Stimulated activated CD4-positive, alpha-beta T cell treated with anti-CD3 and anti-CD28 coated beads, Interleukin-1b, Interleukin-23, amount 100 ng/mL, for 4 hours (primary cell): Measurements from ENCODE around the gene ABCA1.
"Not testable (repeated sequence)": the region's sequence is repeated elsewhere in the genome, so short reads cannot be mapped to it uniquely, and the experiment has no call there.

Experiments used
- DNase-seq, 2 donors: peaks; one replicate each; pipeline ENCODE4 v3.0.0-alpha.2; 2020; ENCODE audit warnings: low read depth in 2 of 2

Gene ABCA1

DNA sequence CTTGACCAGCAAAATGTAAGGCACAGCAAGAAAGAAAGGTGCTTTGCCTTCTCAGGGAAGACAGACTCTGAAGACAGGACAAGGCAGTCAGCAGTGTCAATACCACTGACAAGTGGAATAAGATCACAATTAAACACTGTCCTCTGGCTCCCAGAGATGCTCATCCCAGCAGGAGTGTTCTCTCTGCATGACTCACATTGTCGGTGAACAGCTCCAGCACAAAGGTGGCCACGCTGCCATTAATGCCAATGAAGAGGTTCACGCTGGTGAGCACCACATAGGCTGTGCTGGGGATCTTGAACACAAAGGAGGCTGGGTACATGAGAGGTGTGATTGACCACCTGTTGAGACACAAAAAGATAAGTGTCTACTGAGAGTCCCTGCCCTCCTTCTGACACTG, 132.1 kb downstream of the ABCA1 start:
- no peak for DNase-seq

DNA sequence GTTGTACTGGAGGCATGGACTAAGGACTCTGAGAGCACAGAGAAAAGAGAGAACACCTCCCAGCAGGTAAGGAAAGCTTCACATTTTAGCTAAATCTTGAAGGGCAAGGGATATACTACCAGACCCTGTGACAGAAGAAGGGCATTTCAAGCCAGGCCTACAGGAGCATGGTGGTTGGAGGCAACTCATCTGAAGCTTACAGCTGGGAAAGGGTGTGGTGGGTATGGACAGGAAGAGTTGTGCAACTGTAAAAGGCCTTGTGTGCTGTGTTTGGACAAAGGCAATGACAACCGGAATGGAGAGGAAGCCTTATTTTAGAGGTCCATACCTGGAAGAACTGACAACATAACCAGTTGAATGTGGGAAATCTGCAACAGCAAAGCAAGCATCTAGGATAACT, 132.9 kb downstream of the ABCA1 start:
- DNase-seq = no peak

DNA sequence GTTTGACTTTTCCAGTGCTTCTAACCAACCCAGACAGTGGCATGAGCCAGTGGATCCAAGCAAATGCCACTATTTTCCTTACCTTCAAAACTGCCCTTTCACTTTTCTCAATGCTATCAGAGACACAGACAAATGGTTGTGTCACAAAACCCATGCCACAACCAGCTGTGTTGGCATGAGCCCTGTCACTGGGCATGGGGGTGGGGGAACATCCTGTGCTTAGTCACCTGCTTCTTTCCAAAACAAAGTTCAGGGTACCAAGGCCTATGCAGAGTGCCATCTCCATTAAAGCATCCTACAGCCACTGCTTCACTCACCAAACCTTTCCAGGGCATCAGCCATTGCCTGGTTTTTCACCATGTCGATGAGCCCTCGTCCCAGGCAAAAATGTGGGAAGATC, 133.9 kb downstream of the ABCA1 start:
- DNase-seq = no peak

DNA sequence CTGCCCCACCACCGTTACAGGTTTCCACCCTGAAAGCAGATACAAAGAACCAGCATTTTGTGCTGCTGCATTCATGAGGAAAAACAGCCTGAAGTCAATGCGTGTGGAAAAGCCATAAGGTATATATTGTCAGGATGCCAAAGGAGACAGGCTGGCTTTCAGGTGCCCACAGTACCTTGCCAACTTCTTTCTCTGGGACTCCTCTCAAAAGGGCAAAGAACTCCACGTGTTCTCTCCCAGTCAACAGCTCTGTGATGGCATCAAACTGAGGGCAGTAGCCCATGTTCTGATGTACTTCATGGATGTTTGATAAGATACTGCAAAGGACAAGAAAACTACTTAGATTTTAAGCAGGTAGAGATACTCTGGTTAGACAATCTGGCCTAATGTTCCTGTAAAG, 139.7 kb downstream of the ABCA1 start:
- DNase-seq = no peak

DNA sequence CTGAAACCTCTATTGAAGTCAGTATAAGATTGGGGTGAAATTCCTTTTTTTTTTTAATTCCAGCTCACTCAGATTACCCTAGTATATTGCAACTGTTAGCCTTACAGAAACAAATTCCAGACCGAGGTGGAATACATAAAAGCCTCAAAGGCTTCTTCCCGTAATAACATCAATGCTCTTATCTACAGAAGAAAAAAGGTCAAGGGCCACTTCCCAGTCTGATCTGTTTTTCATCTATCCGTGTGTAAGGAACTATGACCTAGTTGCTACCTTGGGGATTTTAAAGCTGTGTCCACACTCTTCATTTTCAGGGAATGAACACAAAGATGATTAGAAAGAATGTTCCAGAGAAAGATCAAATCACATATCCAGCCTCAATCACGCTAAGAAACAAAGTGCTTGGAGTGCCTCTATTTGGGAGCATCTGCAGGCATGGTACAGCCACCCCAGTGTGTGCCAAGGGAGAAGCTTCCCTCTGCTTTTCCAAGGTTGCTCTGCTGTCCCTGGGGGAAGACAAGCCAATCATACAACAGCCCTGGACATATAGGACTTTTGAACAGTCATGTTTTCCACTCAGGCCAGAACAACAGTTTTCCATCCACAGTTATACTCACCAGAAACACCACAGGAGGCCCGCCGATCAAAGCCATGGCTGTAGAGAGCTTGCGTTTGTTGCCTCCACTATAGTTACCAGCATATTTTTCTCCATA, 140.5 kb downstream of the ABCA1 start:
- no peak for DNase-seq

DNA sequence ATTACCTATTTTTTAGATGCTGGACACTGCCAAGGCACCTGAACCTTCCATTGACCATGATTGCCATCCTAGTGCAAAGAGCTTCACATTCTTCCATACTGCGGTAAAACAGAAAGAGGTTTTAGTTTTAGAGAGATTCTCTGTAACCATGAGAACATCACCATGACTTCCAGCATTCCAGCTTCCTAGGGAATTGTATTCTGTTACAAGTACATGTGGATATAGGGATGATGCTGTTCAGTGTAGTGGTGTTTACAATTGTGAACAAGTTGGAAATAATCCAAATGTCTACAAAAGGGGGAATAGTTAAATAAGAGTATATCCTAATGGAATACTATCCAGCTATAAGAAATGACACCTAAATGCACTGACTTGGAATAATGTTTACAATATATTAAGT, 141.7 kb downstream of the ABCA1 start:
- no peak for DNase-seq

DNA sequence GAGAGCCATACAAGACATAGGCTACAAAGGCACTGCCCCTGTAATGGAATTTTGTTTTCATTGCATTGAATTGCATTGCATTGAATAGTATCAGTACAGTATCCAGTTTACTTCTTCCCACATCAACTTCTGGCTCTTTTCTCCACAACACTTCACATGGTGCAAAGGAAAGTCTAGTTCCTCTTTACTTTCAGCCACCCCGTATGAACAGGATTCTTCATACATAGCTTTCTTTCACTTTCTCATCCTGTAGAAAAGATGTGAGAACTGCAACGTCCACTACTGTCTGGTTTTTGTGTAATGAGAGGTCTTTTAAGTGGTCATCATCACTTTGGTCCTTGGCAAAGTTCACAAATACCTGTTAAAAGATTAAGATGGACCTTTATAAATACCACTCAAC, 143.9 kb downstream of the ABCA1 start:
- no peak for DNase-seq

DNA sequence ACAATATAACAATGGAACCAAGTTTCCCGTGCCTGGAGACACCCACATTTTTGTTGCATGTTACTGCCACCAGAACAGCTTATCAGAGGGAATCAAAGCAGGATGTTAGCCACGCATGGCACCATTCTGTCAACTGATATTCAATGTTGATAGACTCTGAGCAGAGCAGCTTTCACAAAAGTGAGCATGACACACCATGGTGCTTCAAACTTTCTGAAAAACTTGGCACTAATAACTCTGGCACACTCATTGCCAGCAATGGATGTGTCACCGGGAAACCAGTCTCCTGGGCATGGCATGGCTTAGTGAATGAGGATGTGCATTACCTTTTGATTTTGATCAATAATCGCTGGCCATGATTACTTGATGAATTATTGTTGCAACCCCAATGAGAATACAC, 144.4 kb downstream of the ABCA1 start:
- DNase-seq = no peak

DNA sequence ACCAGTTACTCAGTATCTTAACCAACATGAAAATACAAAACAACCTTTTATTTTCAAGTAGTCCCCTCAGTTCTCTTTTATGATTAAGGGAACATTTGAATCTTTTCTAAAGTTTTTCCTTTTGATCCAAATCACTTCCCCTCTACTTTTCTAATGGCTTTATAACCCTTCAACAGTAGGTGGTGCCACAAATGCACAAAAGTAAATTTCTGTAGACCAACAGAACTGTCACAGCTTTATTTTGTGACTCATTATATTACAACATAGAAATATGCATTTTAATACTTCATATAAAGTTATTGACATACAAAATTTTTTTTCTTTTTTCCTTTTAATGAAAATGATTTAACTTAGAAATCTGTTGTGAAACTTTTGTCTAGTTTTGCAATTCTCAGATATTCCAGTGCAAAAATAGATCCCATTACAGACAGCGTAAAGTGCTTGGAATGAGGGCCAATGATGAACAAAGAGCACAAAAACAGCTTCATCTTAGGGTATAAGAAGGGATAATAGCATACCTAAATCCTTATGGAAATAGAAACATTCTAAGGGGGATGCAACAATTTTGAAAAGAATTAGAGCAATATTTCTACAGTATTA, 147.1 kb downstream of the ABCA1 start:
- no peak for DNase-seq

DNA sequence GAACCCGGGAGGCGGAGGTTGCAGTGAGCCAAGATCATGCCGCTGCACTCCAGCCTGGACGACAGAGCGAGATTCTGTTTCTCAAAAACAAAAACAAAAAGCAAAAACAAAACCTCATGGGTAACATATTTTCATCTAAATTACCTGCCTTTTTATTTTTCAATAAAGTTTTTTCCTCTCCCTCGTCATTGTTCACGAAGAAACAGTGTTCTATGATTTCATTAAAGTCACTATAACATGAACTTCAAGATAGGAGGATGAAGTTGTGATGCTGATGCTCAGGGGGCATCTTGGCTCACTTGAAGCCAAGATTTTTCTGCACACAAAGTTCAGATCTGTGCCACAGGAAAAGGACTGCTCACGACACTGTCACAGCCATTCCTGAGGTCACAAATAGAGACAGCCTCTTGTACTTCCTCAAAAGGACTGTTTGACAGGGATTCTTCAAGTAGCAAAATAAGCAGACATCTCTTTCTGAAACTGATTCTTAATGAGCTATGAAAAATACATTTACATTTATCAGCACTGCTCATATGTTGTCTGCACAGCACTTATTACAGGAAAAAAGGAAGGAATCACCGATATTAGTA, 147.9 kb downstream of the ABCA1 start:
- DNase-seq = no peak

DNA sequence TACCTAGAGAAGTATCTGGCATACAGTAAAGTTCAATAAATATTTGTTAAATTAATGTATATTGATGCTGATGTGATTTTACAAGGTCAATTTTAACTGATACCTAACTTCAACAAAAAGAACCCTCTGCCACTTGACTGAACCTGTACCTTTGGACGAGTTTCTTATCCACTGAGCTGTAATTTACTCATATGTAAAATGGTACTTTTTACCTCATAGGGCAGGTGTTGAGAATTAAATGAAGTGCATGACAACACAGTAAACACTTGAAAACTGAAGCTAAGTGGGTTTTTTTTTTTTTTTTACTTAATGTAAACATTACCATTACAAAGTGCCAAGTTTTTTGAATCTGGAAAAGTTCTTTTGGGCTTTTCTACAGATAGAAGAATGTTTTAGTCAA, 148.6 kb downstream of the ABCA1 start:
- no peak for DNase-seq

DNA sequence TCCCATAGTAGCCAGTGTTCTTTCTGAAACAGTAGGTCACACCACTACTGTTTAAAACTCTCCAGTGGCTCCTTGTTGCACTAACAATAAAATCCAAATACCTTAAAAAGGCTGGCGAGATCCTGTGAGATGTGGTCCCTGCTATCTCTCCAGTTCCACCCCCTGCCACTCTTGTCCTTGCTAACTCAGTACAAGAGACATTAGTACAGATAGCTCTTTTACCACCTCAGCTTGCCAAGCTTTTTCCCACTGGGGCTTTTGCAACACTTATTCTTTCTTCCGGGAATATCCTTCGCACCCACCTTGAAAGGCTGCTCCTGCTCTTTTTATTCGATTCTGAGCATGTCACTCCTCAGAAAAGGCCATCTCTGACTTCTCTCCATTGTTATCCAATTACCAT, 149.2 kb downstream of the ABCA1 start:
- DNase-seq = no peak

DNA sequence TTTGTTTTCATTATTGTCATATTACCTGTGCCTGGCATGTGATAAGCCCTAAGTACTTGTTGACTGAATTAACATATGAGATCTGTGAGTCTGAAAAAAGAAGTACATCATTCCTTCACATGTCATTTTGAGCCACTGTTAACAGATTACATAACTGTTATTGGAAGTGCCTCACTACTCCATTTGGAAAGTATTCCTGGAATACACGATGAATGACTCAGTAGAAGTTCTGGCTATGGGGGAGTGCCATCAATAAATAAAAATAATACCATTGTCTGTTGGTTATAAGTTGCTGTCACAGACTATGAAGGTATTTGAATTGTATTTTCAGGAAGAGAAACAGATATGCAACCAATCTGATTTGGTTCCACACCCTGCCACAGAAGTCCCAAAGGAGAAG, 151.2 kb downstream of the ABCA1 start:
- DNase-seq = no peak

DNA sequence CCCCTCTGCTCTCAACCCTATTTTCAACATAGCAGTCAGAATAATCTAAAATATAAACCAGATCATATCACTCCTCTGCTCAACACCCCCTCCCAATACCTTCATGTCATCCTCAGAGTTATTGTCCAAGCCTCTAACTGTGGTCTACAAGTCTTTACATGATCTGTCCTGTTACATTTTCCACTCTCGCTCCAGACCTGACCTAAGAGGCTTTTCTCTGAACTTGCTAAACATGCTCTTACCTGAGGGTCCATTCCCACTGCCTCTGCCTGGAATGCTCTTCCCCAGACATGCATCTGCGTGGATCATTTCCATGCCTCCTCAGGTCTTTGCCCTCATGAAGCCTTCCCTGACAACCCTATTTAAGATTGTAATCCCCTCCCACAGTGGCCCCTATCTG, 152.0 kb downstream of the ABCA1 start:
- no peak for DNase-seq

DNA sequence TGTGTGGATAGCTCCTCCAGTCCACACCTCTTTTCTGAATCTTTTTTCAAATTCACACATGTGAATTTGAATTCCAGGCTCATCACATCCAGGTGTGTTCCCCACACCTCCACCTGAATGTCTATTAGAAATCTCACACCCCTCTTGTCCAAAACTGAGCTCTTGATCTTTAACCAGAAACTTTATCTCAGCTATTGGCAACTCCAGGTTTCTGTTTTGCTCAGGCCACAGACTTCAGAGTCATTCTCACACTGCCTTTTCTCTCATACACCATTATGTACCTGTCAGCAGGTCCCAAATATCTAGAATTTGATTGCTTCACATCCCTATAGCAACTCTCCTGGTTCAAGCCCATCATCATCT, 152.4 kb downstream of the ABCA1 start:
- no peak for DNase-seq

DNA sequence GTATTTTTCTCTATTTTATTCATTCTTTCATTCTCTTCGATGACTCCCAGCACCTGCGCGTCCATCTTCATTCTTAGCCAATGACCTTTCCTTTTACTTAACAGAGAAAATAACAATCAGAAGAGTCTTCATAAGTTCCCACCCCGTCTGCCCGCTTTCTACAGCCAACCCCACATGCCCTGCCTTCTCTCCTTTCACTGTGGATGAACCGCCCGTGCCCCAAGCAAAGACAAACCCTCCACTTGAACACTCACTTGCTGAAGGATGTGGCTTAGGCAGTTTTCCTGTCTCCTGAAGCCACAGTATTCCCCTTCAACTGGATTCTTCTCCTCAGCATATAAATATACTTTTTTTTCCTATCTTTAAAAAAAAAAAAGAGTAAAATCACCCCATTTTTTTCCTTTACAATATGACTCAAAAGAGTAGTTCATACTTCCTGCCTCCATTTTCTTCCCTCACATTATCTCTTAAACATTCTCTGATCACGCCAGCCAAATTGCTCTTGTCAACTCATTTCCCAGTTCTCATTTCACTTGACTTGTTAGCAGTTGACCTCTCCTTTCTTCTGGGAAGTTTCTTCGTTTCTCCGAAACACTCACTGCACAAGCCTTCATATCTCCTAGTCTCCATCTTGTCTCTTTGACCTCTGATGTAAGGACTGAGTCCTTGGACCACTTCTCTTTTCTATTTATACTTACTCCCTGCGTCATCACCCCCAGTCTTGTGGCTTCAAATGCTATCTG, 153.0 kb downstream of the ABCA1 start:
- no peak for DNase-seq

DNA sequence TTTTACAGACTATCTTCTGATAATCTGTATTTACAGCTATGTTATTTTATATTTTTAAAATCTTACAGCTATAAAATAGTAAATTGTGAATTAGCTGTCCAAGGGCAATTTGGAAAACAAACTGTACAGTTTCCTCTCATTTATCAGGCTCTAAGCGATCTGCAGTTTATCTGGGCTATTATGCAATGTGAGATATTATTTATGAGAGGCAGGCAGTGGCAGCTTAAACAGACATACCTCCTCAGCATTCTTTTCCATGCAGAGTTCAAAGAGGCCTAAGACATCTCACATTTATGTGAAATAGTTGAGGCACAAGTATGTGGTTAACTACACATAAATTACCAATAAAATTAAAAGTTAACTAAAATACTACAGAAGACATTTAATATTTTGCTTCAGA, 153.8 kb downstream of the ABCA1 start:
- DNase-seq = no peak

DNA sequence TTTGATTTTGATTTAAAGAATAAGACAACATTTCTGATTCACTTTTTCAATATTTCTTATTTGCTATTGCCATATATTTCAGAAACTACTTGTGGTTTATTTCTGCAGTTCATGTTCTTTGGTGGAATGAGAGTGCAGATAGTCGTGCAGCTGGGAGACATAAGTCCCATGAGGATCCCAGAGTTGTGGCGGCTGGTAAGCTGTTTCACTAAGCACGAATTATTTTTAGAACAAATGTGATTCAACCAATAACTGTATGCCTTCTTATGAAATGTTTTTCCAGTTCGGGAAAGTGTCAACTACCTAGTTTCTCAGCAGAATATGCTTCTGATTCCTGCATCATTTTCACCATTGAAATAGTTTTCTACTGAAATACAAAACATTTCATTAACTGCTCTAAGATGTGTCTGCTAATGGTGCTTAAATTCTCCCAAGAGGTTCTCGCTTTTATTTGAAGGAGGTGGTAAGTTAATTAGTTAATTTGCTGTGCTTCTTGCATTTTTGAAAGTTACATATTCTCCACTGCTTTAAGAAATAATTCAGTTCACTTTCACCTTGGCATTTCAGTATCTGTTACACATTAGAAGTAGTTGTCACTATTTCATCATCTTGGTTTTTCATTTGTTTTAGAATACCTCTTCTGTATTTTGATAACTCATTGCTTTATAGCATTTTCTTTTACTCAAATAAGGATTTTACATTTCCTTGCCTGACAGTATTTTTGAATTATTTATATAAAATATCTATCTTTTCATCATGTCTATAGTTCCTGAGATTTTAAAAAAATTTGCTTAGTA, 155.0 kb downstream of the ABCA1 start:
- DNase-seq = no peak

DNA sequence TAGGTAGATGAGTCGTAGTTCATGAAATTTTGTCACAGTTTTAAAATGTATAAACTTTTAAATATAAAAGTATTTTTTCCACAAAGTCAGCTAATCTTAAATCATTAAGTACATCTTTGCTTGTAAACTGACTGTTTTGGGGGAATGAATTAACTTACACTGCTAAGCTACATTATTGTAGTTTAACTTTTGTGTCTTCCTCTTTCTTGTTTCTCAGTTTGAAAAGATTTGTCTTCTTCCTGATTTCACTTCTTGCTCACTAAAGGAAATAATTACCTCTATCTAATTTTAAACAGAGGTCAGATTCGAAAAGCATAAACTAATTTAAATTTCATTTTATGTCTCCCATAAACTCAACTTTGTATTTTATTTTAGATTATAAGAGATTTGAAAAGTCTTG, 158.3 kb downstream of the ABCA1 start:
- DNase-seq = no peak

DNA sequence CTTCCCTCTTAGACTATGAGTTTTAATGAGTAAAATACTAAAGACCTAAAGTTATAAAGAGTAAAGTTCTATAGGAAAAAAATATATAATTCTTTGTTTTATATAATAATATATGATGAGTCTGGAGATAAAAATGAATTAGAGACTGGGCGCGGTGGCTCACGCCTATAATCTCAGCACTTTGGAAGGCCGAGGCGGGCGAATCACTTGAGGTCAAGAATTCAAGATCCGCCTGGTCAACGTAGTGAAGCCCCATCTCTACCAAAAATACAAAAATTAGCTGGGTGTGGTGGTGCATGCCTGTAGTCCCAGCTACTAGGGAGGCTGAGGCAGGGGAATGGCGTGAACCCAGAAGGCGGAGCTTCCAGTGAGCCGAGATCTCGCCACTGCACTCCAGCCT, 158.9 kb downstream of the ABCA1 start:
- DNase-seq = not testable (repeated sequence)

DNA sequence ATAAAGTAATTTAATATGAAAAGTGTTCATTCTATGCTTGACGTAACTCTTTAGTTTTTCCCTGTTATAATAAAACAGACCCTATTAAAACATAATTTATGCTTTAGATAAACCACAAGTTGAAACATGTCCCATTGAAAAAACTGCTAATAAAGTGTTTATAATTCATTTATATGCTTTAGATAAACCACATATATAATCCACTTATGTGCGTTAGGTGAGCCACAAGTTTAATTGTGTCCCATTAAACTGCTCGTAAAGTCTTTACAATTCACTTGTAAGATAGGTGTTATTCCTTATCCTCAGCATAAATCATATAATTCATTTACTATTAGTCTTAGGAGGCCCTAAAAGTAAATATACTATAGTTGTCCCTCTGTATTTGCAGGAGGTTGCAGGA, 160.4 kb downstream of the ABCA1 start:
- no peak for DNase-seq

DNA sequence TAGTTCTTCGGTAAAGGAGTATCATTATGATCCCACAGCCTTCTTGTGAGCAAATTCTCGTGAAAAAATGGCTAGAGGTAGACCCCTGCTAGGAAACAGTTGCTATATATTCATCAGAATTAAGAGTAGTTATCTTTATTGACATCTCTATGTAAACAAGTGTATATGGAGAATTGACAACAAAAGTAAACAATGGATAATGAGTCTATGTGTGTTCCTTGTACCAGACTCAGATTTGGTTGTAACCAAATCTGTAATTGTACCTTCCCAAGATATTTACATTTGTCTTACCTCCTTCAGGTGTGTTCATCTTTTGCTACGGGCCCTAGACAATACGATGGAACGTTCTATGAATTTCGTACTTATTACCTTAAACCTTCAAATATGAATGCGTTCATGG, 161.9 kb downstream of the ABCA1 start:
- no peak for DNase-seq
